Right atrium auricular region (tissue), 2 donors: ENCODE data around the gene GARIN5B. TPM values are rescaled to one million over a fixed set of nuclear protein-coding genes. Genes with fewer than 3 reads are reported as not detected.
A peak's percentile ranks its signal among the peaks of the same experiment; 100 is the strongest.

Experiments used
- DNase-seq: peaks from one replicate; pipeline ENCODE4 v3.0.0-alpha.2; 2019; ENCODE audit warnings: low spot score
- H3K27ac ChIP-seq, 2 donors: fragments of 200-600 bp; sonication (generic); 1 replicate in 1 of 2; 2 replicates in 1 of 2; pipeline ENCODE4 v1.5.1; 2016 to 2019
- H3K27me3 ChIP-seq, 2 donors: fragments of 200-600 bp; sonication (generic); one replicate each; pipeline versions ENCODE4 v1.5.1 to v1.6.0; 2017 to 2019
- H3K36me3 ChIP-seq: fragments of 200-600 bp; sonication (generic); one replicate; pipeline ENCODE4 v1.5.1; 2016
- H3K4me1 ChIP-seq, 2 donors: fragments of 200-600 bp; sonication (generic); one replicate each; pipeline versions ENCODE4 v1.5.1 to v1.6.0; 2017 to 2019
- H3K4me3 ChIP-seq, 2 donors: fragments of 200-600 bp; sonication (generic); 1 replicate in 1 of 2; 2 replicates in 1 of 2; pipeline ENCODE4 v1.5.1; 2017 to 2019; ENCODE audit warnings: mild to moderate bottlenecking in 1 of 2, moderate library complexity in 1 of 2
- H3K9me3 ChIP-seq, 2 donors: fragments of 200-600 bp; sonication (generic); one replicate each; pipeline ENCODE4 v1.5.1; 2019
- total RNA-seq, 2 donors: library from RNA; depleted of rRNA; stranded (reverse); fragments of >200 nt; gene quantifications; one replicate each; pipeline ENCODE4 v1.1.0, GENCODE V29; 2016
- TF ChIP-seq, protein P1 (sequence below), 2 donors: fragments of 200-600 bp; sonication (generic); IDR thresholded peaks; one replicate each; pipeline ENCODE4 v1.5.1; 2019; ENCODE audit warnings: antibody characterized with exemption in 2 of 2

GARIN5B gene
- total RNA-seq, 2 donors from 2014 or later = not detected

DNA sequence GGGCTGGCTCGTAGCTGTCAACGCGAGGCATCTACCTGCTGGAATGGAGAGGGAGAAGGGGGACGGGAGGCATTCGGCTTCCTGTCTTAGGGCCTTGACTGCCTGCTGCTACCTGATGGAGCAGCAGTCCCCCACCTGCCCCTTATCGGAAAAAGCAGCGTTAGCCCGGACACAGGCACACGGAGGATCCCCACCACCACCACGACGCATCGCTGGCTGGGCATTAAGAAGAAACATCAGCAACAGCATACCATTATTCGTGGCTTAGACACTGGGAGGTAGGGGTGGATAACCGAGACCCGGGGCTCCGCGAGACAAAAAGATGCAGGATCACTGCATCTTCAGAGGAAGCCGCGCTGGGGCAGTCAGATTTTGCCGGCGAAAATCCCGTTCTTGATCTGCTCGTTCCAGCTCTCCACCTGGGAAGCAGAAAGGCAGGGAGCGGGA is 9.7 kb downstream of the GARIN5B start:
- DNase-seq = no peak
- no peaks in the 10 kb centered on the region for H3K36me3 ChIP-seq
- TF ChIP-seq, protein P1, sequence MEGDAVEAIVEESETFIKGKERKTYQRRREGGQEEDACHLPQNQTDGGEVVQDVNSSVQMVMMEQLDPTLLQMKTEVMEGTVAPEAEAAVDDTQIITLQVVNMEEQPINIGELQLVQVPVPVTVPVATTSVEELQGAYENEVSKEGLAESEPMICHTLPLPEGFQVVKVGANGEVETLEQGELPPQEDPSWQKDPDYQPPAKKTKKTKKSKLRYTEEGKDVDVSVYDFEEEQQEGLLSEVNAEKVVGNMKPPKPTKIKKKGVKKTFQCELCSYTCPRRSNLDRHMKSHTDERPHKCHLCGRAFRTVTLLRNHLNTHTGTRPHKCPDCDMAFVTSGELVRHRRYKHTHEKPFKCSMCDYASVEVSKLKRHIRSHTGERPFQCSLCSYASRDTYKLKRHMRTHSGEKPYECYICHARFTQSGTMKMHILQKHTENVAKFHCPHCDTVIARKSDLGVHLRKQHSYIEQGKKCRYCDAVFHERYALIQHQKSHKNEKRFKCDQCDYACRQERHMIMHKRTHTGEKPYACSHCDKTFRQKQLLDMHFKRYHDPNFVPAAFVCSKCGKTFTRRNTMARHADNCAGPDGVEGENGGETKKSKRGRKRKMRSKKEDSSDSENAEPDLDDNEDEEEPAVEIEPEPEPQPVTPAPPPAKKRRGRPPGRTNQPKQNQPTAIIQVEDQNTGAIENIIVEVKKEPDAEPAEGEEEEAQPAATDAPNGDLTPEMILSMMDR (IDR thresholded peaks at IDR 0.05) = no peak
- peaks cover 0 to 23% of the 10 kb centered on the region in 2 donors for H3K4me1 ChIP-seq
- H3K9me3 ChIP-seq = no peaks in the 10 kb centered on the region
- peaks cover 21 to 33% of the 10 kb centered on the region in 2 donors for H3K27me3 ChIP-seq
- H3K27ac ChIP-seq = no peak overlapping the region
- peak overlapping the region; percentile 18 to 45 for H3K4me3 ChIP-seq

DNA sequence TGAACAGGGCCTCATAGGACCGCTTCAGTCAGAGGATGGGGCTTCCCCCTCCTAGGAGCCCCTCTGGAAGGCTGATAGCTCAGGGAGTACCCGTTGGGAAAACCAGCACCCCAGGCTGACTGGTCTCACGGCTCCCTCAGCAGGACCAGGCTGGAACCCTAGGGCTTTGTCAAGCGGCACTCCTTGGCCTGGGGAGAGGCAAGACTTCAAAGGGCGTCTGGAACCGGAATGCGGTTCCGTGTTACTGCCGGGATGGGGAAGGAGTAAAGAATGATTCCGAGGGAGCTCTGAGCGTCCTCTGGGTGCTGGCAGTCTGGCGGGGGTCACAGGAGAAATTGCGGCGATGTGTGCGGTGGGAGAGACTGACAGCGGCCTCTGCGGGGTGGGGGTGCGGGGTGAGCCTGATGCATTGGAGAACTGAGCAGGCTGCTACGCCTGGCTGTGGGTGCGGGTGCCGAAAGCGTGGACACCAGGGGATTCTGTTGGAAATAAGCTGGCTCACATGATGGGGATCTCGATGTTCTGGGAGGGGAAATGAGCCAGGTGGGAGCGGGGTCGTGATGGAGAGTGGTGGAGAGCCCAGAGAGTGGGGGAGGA is 10.4 kb downstream of the GARIN5B start:
- Histone ChIP-seq H3K27ac (no peak overlapping the region), H3K27me3 (peaks cover 21 to 33% of the 10 kb centered on the region in 2 donors), H3K9me3 (no peaks in the 10 kb centered on the region), H3K36me3 (no peaks in the 10 kb centered on the region), H3K4me3 (no peak overlapping the region), H3K4me1 (peaks cover 0 to 23% of the 10 kb centered on the region in 2 donors)
- TF ChIP-seq, protein P1 (IDR thresholded peaks at IDR 0.05) = no peak
- no peak for DNase-seq

DNA sequence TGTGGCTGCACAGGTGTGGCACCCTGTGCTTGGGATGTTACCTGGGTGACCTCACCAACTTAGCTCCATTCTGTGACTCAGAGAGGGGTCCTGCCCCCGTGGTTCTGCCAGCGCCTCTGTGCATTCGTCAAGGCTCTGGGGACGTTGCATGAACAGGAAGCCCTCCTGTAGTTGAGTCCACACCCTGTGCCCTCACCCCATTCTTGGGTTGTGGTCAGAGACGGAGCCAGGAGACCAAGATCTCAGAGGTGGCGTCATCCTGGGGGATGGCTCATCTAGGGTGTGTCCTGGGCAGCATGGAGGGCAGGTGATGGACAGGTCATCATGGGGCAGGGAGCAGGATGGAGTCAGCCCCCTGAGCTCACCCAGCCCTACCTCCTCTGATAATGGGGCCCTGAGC is 11.0 kb downstream of the GARIN5B start:
- Histone ChIP-seq H3K27ac (no peak overlapping the region), H3K9me3 (no peaks in the 10 kb centered on the region), H3K4me3 (no peak overlapping the region), H3K4me1 (peaks cover 0 to 23% of the 10 kb centered on the region in 2 donors), H3K27me3 (peaks cover 21 to 33% of the 10 kb centered on the region in 2 donors), H3K36me3 (peaks cover 3% of the 10 kb centered on the region)
- TF ChIP-seq, protein P1 (IDR thresholded peaks at IDR 0.05) = no peak
- no peak for DNase-seq

DNA sequence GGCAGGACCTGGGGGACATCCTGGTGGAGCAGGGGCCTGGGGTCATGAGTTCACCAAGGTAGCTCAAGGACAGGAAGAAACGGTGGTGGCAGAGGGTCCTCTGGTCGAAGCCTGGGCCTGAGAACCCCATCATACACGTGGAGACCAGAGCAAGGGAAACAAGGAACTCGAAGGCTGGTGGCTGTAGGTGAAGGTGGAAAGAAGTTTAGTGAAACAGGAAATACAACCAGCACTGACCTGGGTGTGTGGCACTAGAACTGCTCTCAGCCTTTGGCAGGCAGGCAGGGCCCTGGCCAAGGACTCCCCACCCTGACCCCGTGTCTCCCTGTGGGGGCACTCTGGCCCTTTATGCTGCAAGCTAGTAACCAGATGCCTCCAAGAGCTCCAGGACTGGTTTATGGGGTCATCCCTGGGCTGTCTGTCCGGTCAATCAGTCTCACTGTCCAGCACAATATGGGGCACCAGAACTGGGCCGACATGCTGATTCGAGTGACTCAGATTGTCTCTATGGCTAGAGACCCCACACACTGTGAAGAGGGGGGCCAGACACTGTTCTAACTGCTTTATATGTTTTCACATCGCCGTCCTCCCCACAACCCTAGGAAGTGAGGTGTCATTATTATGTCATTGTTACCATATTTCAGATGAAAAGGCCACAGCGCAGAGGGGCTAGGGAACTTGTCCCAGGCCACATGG is 12.3 kb downstream of the GARIN5B start:
- TF ChIP-seq, protein P1 (IDR thresholded peaks at IDR 0.05) = no peak
- H3K4me1 ChIP-seq = peaks cover 0 to 29% of the 10 kb centered on the region in 2 donors
- DNase-seq = no peak
- peaks cover 4% of the 10 kb centered on the region for H3K36me3 ChIP-seq
- peaks cover 21 to 33% of the 10 kb centered on the region in 2 donors for H3K27me3 ChIP-seq
- no peak overlapping the region for H3K27ac ChIP-seq
- no peaks in the 10 kb centered on the region for H3K9me3 ChIP-seq
- no peak overlapping the region for H3K4me3 ChIP-seq

DNA sequence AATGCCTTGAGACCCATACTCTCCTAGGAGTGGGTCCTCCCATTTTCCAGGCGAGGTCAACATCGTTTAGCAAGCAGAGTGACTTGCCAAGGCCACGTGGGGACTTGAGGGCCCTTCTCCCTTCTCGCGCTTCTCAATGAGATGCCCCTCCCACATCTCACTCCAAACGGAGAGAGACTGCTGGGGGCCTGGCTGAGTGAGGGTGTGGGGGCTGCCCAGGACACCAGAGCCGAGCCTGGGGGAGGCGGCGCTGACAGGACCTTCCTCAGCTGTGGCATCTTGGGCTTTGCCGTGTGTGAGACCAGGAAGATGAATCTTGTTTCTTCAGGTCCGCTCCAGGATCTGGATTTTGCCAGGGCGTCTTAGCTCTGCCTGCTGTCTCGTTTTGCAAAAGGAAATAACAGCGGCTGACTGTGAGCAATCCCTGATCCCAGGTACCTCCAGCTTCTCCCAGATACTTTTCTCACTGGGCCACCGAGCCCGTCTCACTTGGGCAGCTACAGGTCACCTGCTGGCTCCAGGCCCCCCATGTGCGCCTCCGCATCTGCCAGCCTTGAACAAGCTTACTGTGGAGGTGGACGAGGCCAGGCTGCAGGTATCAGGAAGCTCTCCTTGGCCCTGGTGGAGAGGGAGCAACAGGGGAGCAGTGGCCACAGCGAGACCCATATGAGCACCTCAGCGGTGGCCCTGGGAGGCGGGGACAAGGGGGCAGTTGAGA is 14.6 kb downstream of the GARIN5B start:
- peaks cover 0 to 14% of the 10 kb centered on the region in 2 donors for H3K4me1 ChIP-seq
- no peaks in the 10 kb centered on the region for H3K9me3 ChIP-seq
- H3K27ac ChIP-seq = no peak overlapping the region
- peaks cover 4% of the 10 kb centered on the region for H3K36me3 ChIP-seq
- TF ChIP-seq, protein P1 (IDR thresholded peaks at IDR 0.05) = no peak
- DNase-seq = no peak
- H3K4me3 ChIP-seq = no peak overlapping the region
- H3K27me3 ChIP-seq = peaks cover 18 to 20% of the 10 kb centered on the region in 2 donors
